Measurements from ENCODE around the gene GRIA3. TPM values are rescaled to one million over a fixed set of nuclear protein-coding genes. Genes with fewer than 3 reads are reported as not detected.

Gene GRIA3
- total RNA-seq, 1 experiment from 2014 or later, result 1.4 TPM

- no peak overlapping the region for H2AFZ ChIP-seq (ENCODE audit: low read length)
- H3K9me3 Mint-ChIP-seq, result peaks cover 2 to 57% of the 10 kb centered on the region in 2 experiments; a peak in 4 of 5 replicates
- H4K8ac ChIP-seq (replicated peaks; ENCODE audit: insufficient read length, low read depth, low read length), result no peak overlapping the region
- H2BK5ac ChIP-seq (ENCODE audit: insufficient read length, low read length), result no peak overlapping the region
- H2BK12ac ChIP-seq (ENCODE audit: insufficient read length, low read depth, low read length), result no peak overlapping the region
- H3K9me3 ChIP-seq (ENCODE audit: control insufficient read depth, low read depth, low read length), result peaks cover 32% of the 10 kb centered on the region
- H3K4me3 Mint-ChIP-seq, result no peak overlapping the region
- no peaks in the 10 kb centered on the region for H3K79me2 ChIP-seq (ENCODE audit: insufficient read depth, low read length)
- no peak overlapping the region for H4K5ac ChIP-seq (ENCODE audit: insufficient read length, low read depth, low read length)
- H3K4ac ChIP-seq (ENCODE audit: low read depth, low read length), result no peak overlapping the region
- H3K9ac ChIP-seq (ENCODE audit: extremely low read depth, insufficient read length, low read length), result no peak overlapping the region
- no peak overlapping the region for H3K23ac ChIP-seq (ENCODE audit: insufficient read length, low read depth, low read length)
- no peaks in the 10 kb centered on the region for H3K23me2 ChIP-seq (ENCODE audit: insufficient read length, low read depth, low read length, poor library complexity, severe bottlenecking)
- no peaks in the 10 kb centered on the region for H3K4me1 ChIP-seq (ENCODE audit: insufficient read depth, low read length)
- no peaks in the 10 kb centered on the region for H3K27me3 Mint-ChIP-seq (ENCODE audit: low read depth)
- H3K14ac ChIP-seq (ENCODE audit: insufficient read depth, low read length), result no peak overlapping the region
- no peak overlapping the region for H3K4me2 ChIP-seq (ENCODE audit: insufficient read depth, insufficient read length, low read length)
- no peaks in the 10 kb centered on the region for H3K79me1 ChIP-seq (ENCODE audit: insufficient read depth, low read depth, low read length, poor library complexity, severe bottlenecking)
- no peak overlapping the region for H3K18ac ChIP-seq (ENCODE audit: insufficient read length, low read depth, low read length)
- H2AK5ac ChIP-seq (ENCODE audit: insufficient read length, low read length), result no peak overlapping the region
- no CpG with 5 or more reads among the region's 2 CpGs for WGBS (ENCODE audit: extremely low coverage, insufficient read length, low lambda C conversion rate)
- H3K27ac ChIP-seq (ENCODE audit: insufficient read length, low read depth, low read length), result no peak overlapping the region
- no peaks in the 10 kb centered on the region for H4K20me1 ChIP-seq (ENCODE audit: control insufficient read depth, insufficient read depth, insufficient read length)
- no peak overlapping the region for H3K27ac Mint-ChIP-seq
- TF ChIP-seq, protein P1, sequence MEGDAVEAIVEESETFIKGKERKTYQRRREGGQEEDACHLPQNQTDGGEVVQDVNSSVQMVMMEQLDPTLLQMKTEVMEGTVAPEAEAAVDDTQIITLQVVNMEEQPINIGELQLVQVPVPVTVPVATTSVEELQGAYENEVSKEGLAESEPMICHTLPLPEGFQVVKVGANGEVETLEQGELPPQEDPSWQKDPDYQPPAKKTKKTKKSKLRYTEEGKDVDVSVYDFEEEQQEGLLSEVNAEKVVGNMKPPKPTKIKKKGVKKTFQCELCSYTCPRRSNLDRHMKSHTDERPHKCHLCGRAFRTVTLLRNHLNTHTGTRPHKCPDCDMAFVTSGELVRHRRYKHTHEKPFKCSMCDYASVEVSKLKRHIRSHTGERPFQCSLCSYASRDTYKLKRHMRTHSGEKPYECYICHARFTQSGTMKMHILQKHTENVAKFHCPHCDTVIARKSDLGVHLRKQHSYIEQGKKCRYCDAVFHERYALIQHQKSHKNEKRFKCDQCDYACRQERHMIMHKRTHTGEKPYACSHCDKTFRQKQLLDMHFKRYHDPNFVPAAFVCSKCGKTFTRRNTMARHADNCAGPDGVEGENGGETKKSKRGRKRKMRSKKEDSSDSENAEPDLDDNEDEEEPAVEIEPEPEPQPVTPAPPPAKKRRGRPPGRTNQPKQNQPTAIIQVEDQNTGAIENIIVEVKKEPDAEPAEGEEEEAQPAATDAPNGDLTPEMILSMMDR (conservative IDR thresholded peaks at IDR 0.05), result no peak
- H3K4me1 Mint-ChIP-seq, result no peaks in the 10 kb centered on the region
- DNase-seq, result no peak
- H3K56ac ChIP-seq (ENCODE audit: insufficient read length, low read depth, low read length), result no peak overlapping the region
- no peak overlapping the region for H4K91ac ChIP-seq (ENCODE audit: insufficient read length, low read depth, low read length)
- H3T11ph ChIP-seq (ENCODE audit: low read length), result no peak overlapping the region
- no peaks in the 10 kb centered on the region; a peak in 1 of 7 replicates for H3K36me3 Mint-ChIP-seq (ENCODE audit: insufficient read depth in 1 of 3, low read depth in 3 of 3)
- H2BK20ac ChIP-seq (ENCODE audit: low read depth, low read length, poor library complexity, severe bottlenecking), result no peak overlapping the region
- no peak overlapping the region for H2BK15ac ChIP-seq (ENCODE audit: low read depth, low read length)
- H2BK120ac ChIP-seq (ENCODE audit: low read depth, low read length, poor library complexity, severe bottlenecking), result no peak overlapping the region
- no peaks in the 10 kb centered on the region for H3K27me3 ChIP-seq (ENCODE audit: insufficient read depth, low read length)
Observed at GRCh38 chrX:123274796-123275195, 90.7 kb downstream of the GRIA3 start.

All from H9 (cell line).